HG02588 (cell line): Measurements from ENCODE around the gene ETV6.

Experiments
- ATAC-seq: cut with Tn5 transposase; IDR thresholded peaks from one replicate; pipeline ENCODE4 v1.9.1; 2021; ENCODE audit warnings: mild to moderate bottlenecking, moderate library complexity; ENCODE audit not compliant: unreplicated experiment

Gene ETV6

GRCh38 chr12:11642785-11643184 is 6.7 kb upstream of the ETV6 start:
- ATAC-seq = no peak

- no peak for ATAC-seq
These were observed 4.1 kb upstream of the ETV6 start for GRCh38 chr12:11645391-11645790.

GRCh38 chr12:11648514-11649412 is 711 bp upstream of the ETV6 start:
- peak; percentile 30 for ATAC-seq

- no peak for ATAC-seq
These were observed 1.1 kb downstream of the ETV6 start for GRCh38 chr12:11650286-11651281.

DNA sequence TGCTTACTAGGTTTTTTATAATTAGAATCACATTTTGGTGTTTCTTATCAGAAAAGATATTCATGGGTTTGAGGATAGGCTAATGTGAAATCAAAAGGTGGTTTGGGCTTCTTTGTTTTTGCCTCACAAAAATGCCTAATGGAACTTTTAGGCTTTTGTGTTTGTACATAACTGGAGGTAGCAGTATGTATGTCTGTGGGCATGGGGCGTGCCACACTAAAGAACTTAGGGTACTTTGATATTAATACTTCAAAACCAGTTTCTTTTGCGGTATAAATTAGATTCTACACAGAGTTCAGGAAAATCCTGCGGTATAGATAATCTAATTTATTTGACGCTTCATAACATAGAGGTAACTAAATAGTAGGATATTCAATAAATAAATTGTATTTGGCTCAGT is 1.9 kb downstream of the ETV6 start:
- no peak for ATAC-seq

GRCh38 chr12:11651785-11652184 is 2.3 kb downstream of the ETV6 start:
- no peak for ATAC-seq

DNA sequence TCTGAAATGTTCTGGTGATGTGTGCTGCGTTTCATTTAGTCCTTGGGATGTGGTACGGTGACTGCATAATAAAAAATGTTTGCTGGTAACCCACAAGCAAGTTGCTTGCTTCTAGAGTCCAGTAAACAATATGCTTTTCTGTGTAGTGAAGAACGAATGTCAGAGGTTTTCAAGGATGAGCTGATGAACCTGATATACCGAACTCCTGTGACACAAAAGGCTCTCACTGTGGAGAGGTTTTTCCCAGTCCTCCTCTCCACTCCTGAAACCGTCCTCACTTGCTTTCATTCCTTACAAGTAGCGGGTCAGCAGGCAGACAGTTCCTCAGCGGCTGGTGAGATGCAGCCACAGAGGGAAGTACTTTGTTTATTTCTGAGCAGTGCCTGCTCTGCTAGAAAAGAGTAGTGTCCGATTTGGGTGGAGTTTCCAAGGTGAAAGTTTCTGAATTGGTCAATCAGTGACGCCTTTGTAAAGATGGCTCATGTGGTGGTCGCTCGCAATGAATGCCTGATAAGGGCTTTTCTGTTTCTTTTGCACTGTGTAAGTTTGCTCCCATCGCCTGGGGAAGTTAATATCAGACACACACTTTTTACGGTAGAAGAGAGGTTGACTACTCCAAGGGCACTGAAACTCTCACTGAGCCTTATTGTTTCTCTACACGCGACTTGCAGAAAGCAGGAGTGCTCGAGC is 3.0 kb downstream of the ETV6 start:
- ATAC-seq = peak; percentile 27

GRCh38 chr12:11653215-11653753 is 3.8 kb downstream of the ETV6 start:
- ATAC-seq = no peak

DNA sequence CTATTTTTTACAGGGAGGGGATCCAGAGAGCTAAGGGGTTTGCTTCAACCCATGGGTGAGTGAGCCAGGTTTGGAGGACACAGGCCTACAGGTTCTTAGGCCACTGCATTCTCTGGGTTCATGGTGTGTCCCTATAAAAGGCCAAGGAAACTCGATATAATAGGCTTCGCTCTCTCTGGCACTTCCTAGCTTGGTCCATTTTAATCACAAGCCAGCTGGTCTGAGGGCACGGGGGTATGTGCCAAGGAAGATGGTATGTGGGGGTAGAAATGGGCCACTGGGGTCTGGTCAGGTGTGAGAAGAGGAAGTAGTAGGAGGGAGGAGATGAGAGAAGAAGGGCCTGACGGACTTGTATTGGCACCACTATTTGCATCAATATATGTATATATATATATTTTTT is 4.9 kb downstream of the ETV6 start:
- ATAC-seq = no peak

- no peak for ATAC-seq
These were observed 5.3 kb downstream of the ETV6 start for GRCh38 chr12:11654802-11655201.

- no peak for ATAC-seq
These were observed 6.4 kb downstream of the ETV6 start for GRCh38 chr12:11655842-11656241.

GRCh38 chr12:11656550-11656949 is 7.1 kb downstream of the ETV6 start:
- no peak for ATAC-seq

- no peak for ATAC-seq
These were observed 8.0 kb downstream of the ETV6 start for GRCh38 chr12:11657511-11657910.

- ATAC-seq = no peak
These were observed 9.3 kb downstream of the ETV6 start for GRCh38 chr12:11658791-11659190.

- ATAC-seq = no peak
These were observed 11.2 kb downstream of the ETV6 start for GRCh38 chr12:11660624-11661023.

- no peak for ATAC-seq
These were observed 12.1 kb downstream of the ETV6 start for GRCh38 chr12:11661491-11662089.

DNA sequence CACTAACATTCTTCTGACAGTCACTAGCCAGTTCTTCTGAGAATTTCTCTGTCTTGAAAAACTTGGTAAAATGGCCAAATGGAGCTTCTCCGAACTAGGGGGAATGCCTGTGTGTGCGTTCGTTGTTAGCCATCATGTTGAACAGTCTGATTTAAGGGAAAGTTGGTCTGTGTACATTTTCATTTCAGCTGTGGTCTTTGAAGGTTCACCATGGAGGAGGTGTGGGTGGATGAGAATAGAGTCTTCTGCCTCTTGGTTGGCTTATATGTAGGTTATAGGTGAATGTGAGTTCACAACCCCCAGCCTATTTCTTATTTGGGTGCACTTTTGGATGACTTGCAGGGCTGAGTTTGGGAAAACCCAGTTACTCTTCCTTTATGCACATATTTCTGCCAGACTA is 12.9 kb downstream of the ETV6 start:
- no peak for ATAC-seq

- no peak for ATAC-seq
These were observed 13.7 kb downstream of the ETV6 start for GRCh38 chr12:11663130-11663529.

GRCh38 chr12:11664101-11664500 is 14.6 kb downstream of the ETV6 start:
- no peak for ATAC-seq
